Activated CD4-positive, alpha-beta T cell treated with anti-CD3 and anti-CD28 coated beads, Interleukin-2, amount 10 ng/mL, durations not matched to agents 7 days and 5 days (primary cell): ENCODE measurements around the gene PLA2G7. TPM values are rescaled to one million over a fixed set of nuclear protein-coding genes. Genes with fewer than 3 reads are reported as not detected.

Source experiments
- CTCF ChIA-PET: fragments of 350-600 bp; sonication (Branson Sonifier 250); formaldehyde crosslinking; loops from one replicate; lab custom pipeline; 2021; ENCODE audit warnings: antibody characterized with exemption; lab: Charles Lee
- POLR2A ChIA-PET: fragments of 350-600 bp; sonication (Branson Sonifier 250); formaldehyde crosslinking; loops from one replicate; lab custom pipeline; 2021; ENCODE audit warnings: antibody characterized with exemption; lab: Charles Lee
- DNase-seq: peaks from one replicate; pipeline ENCODE4 v3.0.0-alpha.2; 2020
- H3K27ac Mint-ChIP-seq: one replicate; pipeline ENCODE4 v1.8.0; 2021; ENCODE audit warnings: mild to moderate bottlenecking, moderate library complexity, mixed read lengths
- H3K27me3 Mint-ChIP-seq: one replicate; pipeline ENCODE4 v1.8.0; 2021; ENCODE audit warnings: mixed read lengths
- H3K36me3 Mint-ChIP-seq: one replicate; pipeline ENCODE4 v1.8.0; 2021; ENCODE audit warnings: low read depth, mixed read lengths
- H3K4me1 Mint-ChIP-seq: one replicate; pipeline ENCODE4 v1.8.0; 2021; ENCODE audit warnings: mixed read lengths
- H3K4me3 Mint-ChIP-seq: one replicate; pipeline ENCODE4 v1.8.0; 2021; ENCODE audit warnings: mild to moderate bottlenecking, moderate library complexity, mixed read lengths
- H3K9me3 Mint-ChIP-seq: one replicate; pipeline ENCODE4 v1.8.0; 2021; ENCODE audit warnings: mixed read lengths
- total RNA-seq, 2 experiments: library from RNA; stranded (reverse); gene quantifications; one replicate each; pipeline ENCODE4 v1.2.3, GENCODE V29; 2021

The PLA2G7 gene
- total RNA-seq, 2 experiments from 2014 or later, result not detected

GRCh38 chr6:46690911-46691451 lies 44.2 kb downstream of the PLA2G7 start:
- Mint-ChIP-seq H3K4me1 (no peaks in the 10 kb centered on the region), H3K4me3 (no peak overlapping the region), H3K9me3 (peaks cover 3% of the 10 kb centered on the region), H3K27ac (no peak overlapping the region), H3K36me3 (no peaks in the 10 kb centered on the region), H3K27me3 (no peaks in the 10 kb centered on the region)
- no peak for DNase-seq
- CTCF ChIA-PET, result no interaction called here
- POLR2A ChIA-PET, result no interaction called here

DNA sequence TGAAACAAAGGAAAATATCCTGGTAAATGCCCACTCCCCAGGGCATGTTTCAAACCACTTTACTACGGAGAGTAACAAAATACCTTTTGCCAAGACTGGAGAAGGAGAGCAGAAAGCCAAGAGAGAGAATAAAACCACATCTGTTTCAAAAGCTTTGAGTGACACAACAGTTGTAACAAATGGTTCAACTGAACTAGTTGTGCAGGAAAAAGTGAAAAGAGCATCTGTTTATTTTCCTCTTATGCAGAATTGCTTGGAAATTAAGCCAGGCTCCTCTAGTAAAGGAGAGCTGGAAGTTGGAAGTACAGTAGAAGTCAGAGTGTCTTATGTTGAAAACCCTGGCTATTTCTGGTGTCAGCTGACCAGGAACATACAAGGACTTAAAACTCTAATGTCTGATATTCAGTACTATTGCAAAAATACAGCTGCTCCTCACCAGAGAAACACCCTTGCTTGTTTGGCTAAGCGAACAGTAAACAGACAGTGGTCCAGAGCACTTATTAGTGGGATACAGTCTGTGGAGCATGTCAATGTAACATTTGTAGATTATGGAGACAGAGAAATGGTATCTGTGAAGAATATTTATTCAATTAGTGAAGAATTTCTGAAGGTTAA lies 44.9 kb downstream of the PLA2G7 start:
- Mint-ChIP-seq H3K4me1 (no peaks in the 10 kb centered on the region), H3K36me3 (no peaks in the 10 kb centered on the region), H3K27ac (no peak overlapping the region), H3K9me3 (peaks cover 3% of the 10 kb centered on the region), H3K27me3 (no peaks in the 10 kb centered on the region), H3K4me3 (no peak overlapping the region)
- no peak for DNase-seq
- POLR2A ChIA-PET, result no interaction called here
- CTCF ChIA-PET, result no interaction called here

- CTCF ChIA-PET, result no interaction called here
- H3K27me3 Mint-ChIP-seq, result no peaks in the 10 kb centered on the region
- POLR2A ChIA-PET, result no interaction called here
These were observed 45.5 kb downstream of the PLA2G7 start for GRCh38 chr6:46689657-46690056.

GRCh38 chr6:46688966-46689335 lies 46.2 kb downstream of the PLA2G7 start:
- CTCF ChIA-PET, result no interaction called here
- H3K36me3 Mint-ChIP-seq, result no peaks in the 10 kb centered on the region

More at GRCh38 chr6:46689657-46690056, 45.5 kb downstream of the PLA2G7 start:
- H3K27ac Mint-ChIP-seq, result no peak overlapping the region
- DNase-seq, result no peak
- H3K9me3 Mint-ChIP-seq, result peaks cover 3% of the 10 kb centered on the region
- no peaks in the 10 kb centered on the region for H3K36me3 Mint-ChIP-seq
- H3K4me1 Mint-ChIP-seq, result no peaks in the 10 kb centered on the region
- H3K4me3 Mint-ChIP-seq, result no peak overlapping the region

GRCh38 chr6:46688117-46688965 lies 46.8 kb downstream of the PLA2G7 start:
- no peaks in the 10 kb centered on the region for H3K36me3 Mint-ChIP-seq
- no peaks in the 10 kb centered on the region for H3K4me1 Mint-ChIP-seq
- H3K4me3 Mint-ChIP-seq, result no peak overlapping the region
- no peaks in the 10 kb centered on the region for H3K27me3 Mint-ChIP-seq
- no peak for DNase-seq
- CTCF ChIA-PET, result no interaction called here
- POLR2A ChIA-PET, result no interaction called here
- H3K27ac Mint-ChIP-seq, result no peak overlapping the region
- peaks cover 3% of the 10 kb centered on the region for H3K9me3 Mint-ChIP-seq

More at GRCh38 chr6:46688966-46689335, 46.2 kb downstream of the PLA2G7 start:
- POLR2A ChIA-PET, result no interaction called here
- Mint-ChIP-seq H3K4me3 (no peak overlapping the region), H3K4me1 (no peaks in the 10 kb centered on the region), H3K27ac (no peak overlapping the region), H3K9me3 (peaks cover 3% of the 10 kb centered on the region), H3K27me3 (no peaks in the 10 kb centered on the region)
- DNase-seq, result no peak

DNA sequence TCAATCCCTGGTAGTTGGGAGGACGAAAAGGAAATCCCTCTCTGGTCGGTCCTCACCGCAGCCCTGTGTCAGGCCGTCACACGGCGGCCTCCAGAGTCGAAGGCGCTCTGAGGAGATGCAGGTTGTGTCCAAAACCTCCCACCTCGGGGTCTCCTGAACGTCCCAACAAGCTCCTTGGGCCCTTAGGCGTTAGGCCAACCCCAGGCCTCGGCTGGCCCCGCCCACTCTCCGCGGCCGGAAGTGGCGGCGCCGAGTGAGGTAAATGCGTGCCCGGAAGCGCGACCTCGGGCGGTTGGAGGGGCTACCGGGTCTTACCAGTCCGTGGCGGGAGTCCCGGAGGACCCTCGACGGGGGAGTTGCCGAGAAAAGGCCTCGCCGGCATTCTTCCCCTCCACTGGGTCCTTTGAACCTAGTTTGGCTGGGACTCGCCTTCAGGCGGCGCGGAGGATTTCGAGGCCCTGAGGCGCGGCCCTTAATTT lies 47.5 kb downstream of the PLA2G7 start, which contains the start of gene TDRD6:
Gene TDRD6 (plus strand): TSS at position 267 of the 479 bp plus-strand sequence. CDS start 244 bp downstream, outside the sequence.
- H3K36me3 Mint-ChIP-seq, result no peaks in the 10 kb centered on the region
- no peaks in the 10 kb centered on the region for H3K27me3 Mint-ChIP-seq
- H3K4me1 Mint-ChIP-seq, result no peaks in the 10 kb centered on the region
- DNase-seq, result no peak
- ChIA-PET CTCF (no interaction called here), POLR2A (no interaction called here)
- H3K4me3 Mint-ChIP-seq, result no peak within 1 kb of the TSS
- H3K9me3 Mint-ChIP-seq, result peaks cover 3% of the 10 kb centered on the region
- no peak within 1 kb of the TSS for H3K27ac Mint-ChIP-seq

DNA sequence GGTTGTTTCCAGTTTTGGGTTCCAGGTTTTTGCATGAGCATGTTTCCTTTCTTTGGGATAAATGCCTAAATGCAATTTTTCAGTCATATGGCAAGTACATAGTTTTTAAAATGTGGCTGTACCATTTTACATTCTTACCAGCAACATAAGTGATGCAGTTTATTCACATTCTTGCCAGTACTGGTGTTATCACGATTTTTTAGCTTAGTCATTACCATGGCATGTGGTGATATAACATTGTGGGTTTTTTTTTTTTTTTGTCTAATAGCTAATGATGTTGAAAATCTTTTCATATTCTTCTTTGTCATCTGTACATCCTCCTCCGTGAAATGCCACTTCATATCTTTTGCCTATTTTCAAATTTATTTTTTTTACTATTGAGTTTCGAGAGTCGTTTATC lies 50.4 kb downstream of the PLA2G7 start:
- ChIA-PET POLR2A (no interaction called here), CTCF (no interaction called here)
- H3K36me3 Mint-ChIP-seq, result no peaks in the 10 kb centered on the region
- H3K9me3 Mint-ChIP-seq, result peaks cover 3% of the 10 kb centered on the region
- no peaks in the 10 kb centered on the region for H3K4me1 Mint-ChIP-seq
- no peak overlapping the region for H3K27ac Mint-ChIP-seq
- DNase-seq, result no peak
- peaks cover 5% of the 10 kb centered on the region for H3K27me3 Mint-ChIP-seq
- H3K4me3 Mint-ChIP-seq, result no peak overlapping the region

DNA sequence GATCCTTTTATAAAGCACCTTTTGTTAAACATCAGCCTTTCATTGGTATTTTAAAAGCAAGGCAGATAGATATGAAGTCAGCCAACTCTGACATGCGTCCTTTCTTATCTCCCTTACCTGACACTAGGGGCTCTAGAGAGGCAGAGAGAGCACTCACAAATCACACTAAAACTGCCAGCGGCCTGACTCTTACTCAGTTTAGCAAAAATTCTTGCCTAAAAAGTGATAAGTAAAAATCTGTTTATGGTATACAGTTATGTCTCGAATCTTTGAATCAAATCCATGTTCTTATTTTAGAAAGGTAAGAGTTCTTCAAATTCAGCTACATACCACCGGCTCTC lies 57.9 kb downstream of the PLA2G7 start:
- Mint-ChIP-seq H3K4me3 (no peak overlapping the region), H3K4me1 (no peaks in the 10 kb centered on the region), H3K27me3 (peaks cover 8% of the 10 kb centered on the region), H3K9me3 (no peaks in the 10 kb centered on the region), H3K36me3 (no peaks in the 10 kb centered on the region), H3K27ac (no peak overlapping the region)
- POLR2A ChIA-PET, result no interaction called here
- CTCF ChIA-PET, result no interaction called here
- DNase-seq, result no peak

- CTCF ChIA-PET, result no interaction called here
- no peak for DNase-seq
- peaks cover 8% of the 10 kb centered on the region for H3K27me3 Mint-ChIP-seq
- no peaks in the 10 kb centered on the region for H3K36me3 Mint-ChIP-seq
- H3K9me3 Mint-ChIP-seq, result no peaks in the 10 kb centered on the region
- H3K4me3 Mint-ChIP-seq, result no peak overlapping the region
- POLR2A ChIA-PET, result no interaction called here
- no peak overlapping the region for H3K27ac Mint-ChIP-seq
- no peaks in the 10 kb centered on the region for H3K4me1 Mint-ChIP-seq
These were observed 58.4 kb downstream of the PLA2G7 start for GRCh38 chr6:46676604-46677313.

GRCh38 chr6:46674410-46674809 lies 60.8 kb downstream of the PLA2G7 start:
- Mint-ChIP-seq H3K4me1 (no peaks in the 10 kb centered on the region), H3K4me3 (no peak overlapping the region), H3K36me3 (no peaks in the 10 kb centered on the region), H3K27ac (no peak overlapping the region), H3K9me3 (no peaks in the 10 kb centered on the region), H3K27me3 (peaks cover 3% of the 10 kb centered on the region)
- ChIA-PET CTCF (interaction anchor here (0.6 to 1.3 kb wide), 2 partner anchors 42 to 832 kb away, joined by 3 to 4 read pairs; no protein-coding TSS in a partner anchor), POLR2A (no interaction called here)
- DNase-seq, result no peak

DNA sequence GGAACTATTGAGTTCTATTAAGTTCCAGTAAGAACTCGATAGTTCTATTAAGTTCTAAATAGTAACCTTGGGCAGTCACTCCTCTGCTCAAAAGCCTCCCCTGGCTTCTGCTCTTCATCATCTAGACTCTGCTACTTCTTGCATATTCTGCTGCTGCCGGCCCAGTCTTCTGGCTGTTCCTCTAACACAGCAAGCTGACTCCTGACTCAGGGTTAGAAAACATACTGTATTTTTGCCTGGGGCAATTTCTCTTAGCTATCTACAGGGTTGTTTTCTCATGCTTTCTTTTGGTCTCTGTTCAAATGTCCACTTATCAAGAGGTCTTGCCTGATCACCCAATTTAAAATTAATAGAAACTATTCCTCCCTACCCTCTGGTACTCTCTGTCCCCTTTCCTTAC lies 67.8 kb downstream of the PLA2G7 start:
- DNase-seq, result no peak
- Mint-ChIP-seq H3K4me3 (no peak overlapping the region), H3K27ac (no peak overlapping the region), H3K9me3 (no peaks in the 10 kb centered on the region), H3K4me1 (no peaks in the 10 kb centered on the region), H3K36me3 (no peaks in the 10 kb centered on the region), H3K27me3 (no peaks in the 10 kb centered on the region)
- ChIA-PET CTCF (no interaction called here), POLR2A (no interaction called here)

- no peaks in the 10 kb centered on the region for H3K9me3 Mint-ChIP-seq
- peaks cover 5% of the 10 kb centered on the region for H3K27me3 Mint-ChIP-seq
- no peak overlapping the region for H3K4me3 Mint-ChIP-seq
- no peaks in the 10 kb centered on the region for H3K36me3 Mint-ChIP-seq
- H3K27ac Mint-ChIP-seq, result no peak overlapping the region
- no peaks in the 10 kb centered on the region for H3K4me1 Mint-ChIP-seq
- DNase-seq, result no peak
- POLR2A ChIA-PET, result no interaction called here
- CTCF ChIA-PET, result no interaction called here
These were observed 73.7 kb downstream of the PLA2G7 start for GRCh38 chr6:46661483-46661882.

GRCh38 chr6:46657642-46658041 lies 77.5 kb downstream of the PLA2G7 start:
- CTCF ChIA-PET, result no interaction called here
- no peak overlapping the region for H3K27ac Mint-ChIP-seq

More at GRCh38 chr6:46657642-46658041, 77.5 kb downstream of the PLA2G7 start:
- Mint-ChIP-seq H3K9me3 (no peaks in the 10 kb centered on the region), H3K4me1 (peaks cover 6% of the 10 kb centered on the region), H3K27me3 (peaks cover 29% of the 10 kb centered on the region), H3K4me3 (no peak overlapping the region), H3K36me3 (no peaks in the 10 kb centered on the region)
- DNase-seq, result no peak
- POLR2A ChIA-PET, result no interaction called here
